Testis (tissue), 3 donors: ENCODE data around the gene TRAPPC12. TPM values are rescaled to one million over a fixed set of nuclear protein-coding genes. Genes with fewer than 3 reads are reported as not detected.
A peak's percentile ranks its signal among the peaks of the same experiment; 100 is the strongest.

Experiments used
- DNase-seq: peaks from one replicate; pipeline ENCODE4 v3.0.0-alpha.2; 2019
- H3K27ac ChIP-seq, 2 donors: fragments of 200-600 bp; sonication (generic); one replicate each; pipeline ENCODE4 v1.5.1; 2019
- H3K27me3 ChIP-seq: fragments of 200-600 bp; sonication (generic); one replicate; pipeline ENCODE4 v1.5.1; 2019
- H3K36me3 ChIP-seq: fragments of 200-600 bp; sonication (generic); one replicate; pipeline ENCODE4 v1.5.1; 2017; ENCODE audit warnings: low read depth; ENCODE audit errors: missing control alignments
- H3K4me1 ChIP-seq: fragments of 200-600 bp; sonication (generic); one replicate; pipeline ENCODE4 v1.5.1; 2019
- H3K4me3 ChIP-seq, 2 donors: fragments of 200-600 bp; sonication (generic); one replicate each; pipeline ENCODE4 v1.5.1; 2017 to 2019
- H3K9me3 ChIP-seq: fragments of 200-600 bp; sonication (generic); one replicate; pipeline ENCODE4 v1.5.1; 2017
- CTCF ChIP-seq, 3 experiments: fragments of 450-650 bp in 2 of 3; fragments of 200-600 bp in 1 of 3; sonication (generic) in 1 of 3; IDR thresholded peaks; one replicate each; pipeline ENCODE4 v1.5.1; 2016 to 2019; ENCODE audit warnings: antibody characterized with exemption in 3 of 3, mild to moderate bottlenecking in 2 of 3, moderate library complexity in 1 of 3
- POLR2A ChIP-seq: fragments of 450-650 bp; IDR thresholded peaks from one replicate; pipeline ENCODE4 v1.6.1; 2017; ENCODE audit warnings: antibody characterized with exemption, mild to moderate bottlenecking, moderate library complexity
- WGBS, 2 donors: methylation state at CpG; one replicate each; pipeline ENCODE4 v1.1.5; 2018; 5-methylcytosine and 5-hydroxymethylcytosine counted together
- intact Hi-C: fragments of 100-400 bp; cut with DNase I; formaldehyde crosslinking; loops from one replicate; pipeline ENCODE4 v1.15.1; 2023; ENCODE audit warnings: low total_unique reads
- polyA plus RNA-seq: library from polyadenylated mRNA; stranded (reverse); fragments of 350-450 nt; fragmentation: Illumina TruSeq; extraction: RNeasy Lipid Tissue Mini Kit (QIAGEN cat#74804); gene quantifications from one replicate; pipeline ENCODE4 v1.2.3, GENCODE V29; 2014; ENCODE audit warnings: low read depth, low replicate concordance; ENCODE audit not compliant: insufficient read depth
- total RNA-seq, 2 donors: library from RNA; depleted of rRNA; stranded (reverse); fragments of >200 nt; gene quantifications; one replicate each; pipeline ENCODE4 v1.2.3, GENCODE V29; 2016

Gene TRAPPC12
- total and polyA plus RNA-seq, 3 donors from 2014 or later, result 172 to 406 (median 236) TPM

DNA sequence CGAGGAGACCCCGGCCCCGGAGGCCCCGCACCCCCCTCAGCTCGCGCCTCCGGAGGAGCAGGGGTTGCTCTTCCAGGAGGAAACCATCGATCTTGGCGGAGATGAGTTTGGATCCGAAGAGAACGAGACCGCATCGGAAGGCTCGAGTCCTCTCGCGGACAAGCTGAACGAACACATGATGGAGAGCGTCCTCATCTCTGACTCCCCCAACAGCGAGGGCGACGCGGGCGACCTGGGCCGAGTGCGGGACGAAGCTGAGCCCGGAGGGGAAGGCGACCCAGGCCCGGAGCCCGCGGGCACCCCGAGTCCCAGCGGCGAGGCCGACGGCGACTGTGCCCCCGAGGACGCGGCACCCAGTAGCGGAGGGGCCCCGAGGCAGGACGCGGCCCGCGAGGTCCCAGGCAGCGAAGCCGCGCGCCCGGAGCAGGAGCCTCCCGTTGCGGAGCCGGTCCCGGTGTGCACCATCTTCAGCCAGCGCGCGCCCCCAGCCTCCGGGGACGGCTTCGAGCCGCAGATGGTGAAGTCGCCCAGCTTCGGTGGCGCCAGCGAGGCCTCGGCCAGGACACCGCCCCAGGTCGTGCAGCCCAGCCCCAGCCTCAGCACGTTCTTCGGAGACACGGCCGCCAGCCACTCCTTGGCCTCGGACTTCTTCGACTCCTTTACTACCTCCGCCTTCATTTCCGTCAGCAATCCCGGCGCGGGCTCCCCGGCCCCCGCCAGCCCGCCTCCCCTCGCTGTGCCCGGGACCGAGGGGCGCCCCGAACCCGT, 8.3 kb downstream of the TRAPPC12 start:
- intact Hi-C loops, result no loop called here
- Histone ChIP-seq H3K27ac (no peak overlapping the region), H3K27me3 (no peaks in the 10 kb centered on the region), H3K4me1 (no peaks in the 10 kb centered on the region), H3K4me3 (peak overlapping the region; percentile 22 to 47), H3K9me3 (no peaks in the 10 kb centered on the region), H3K36me3 (no peaks in the 10 kb centered on the region)
- TF ChIP-seq CTCF (IDR thresholded peaks at IDR 0.05) (no peak), POLR2A (no peak)
- 64 to 82% methylated on average over 18 to 77 of the region's 89 CpGs for WGBS, 2 donors
- DNase-seq, result no peak

DNA sequence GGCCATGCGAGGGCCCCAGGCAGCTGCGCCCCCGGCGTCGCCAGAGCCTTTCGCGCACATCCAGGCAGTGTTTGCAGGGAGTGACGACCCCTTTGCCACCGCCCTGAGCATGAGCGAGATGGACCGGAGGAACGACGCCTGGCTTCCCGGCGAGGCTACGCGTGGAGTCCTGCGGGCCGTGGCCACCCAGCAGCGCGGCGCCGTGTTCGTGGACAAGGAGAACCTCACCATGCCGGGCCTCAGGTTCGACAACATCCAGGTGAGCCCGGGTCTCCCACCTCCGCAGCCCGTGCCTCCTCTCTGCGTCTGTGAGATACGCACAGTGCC, 8.9 kb downstream of the TRAPPC12 start:
- intact Hi-C loops, result no loop called here
- H3K4me1 ChIP-seq, result no peaks in the 10 kb centered on the region
- WGBS, 2 donors, result 73 to 89% methylated on average over 15 to 31 of the region's 31 CpGs

GRCh38 chr2:3389193-3389592, 9.7 kb downstream of the TRAPPC12 start:
- Histone ChIP-seq H3K4me3 (no peak overlapping the region), H3K27me3 (no peaks in the 10 kb centered on the region), H3K9me3 (no peaks in the 10 kb centered on the region), H3K36me3 (no peaks in the 10 kb centered on the region), H3K27ac (no peak overlapping the region), H3K4me1 (no peaks in the 10 kb centered on the region)
- intact Hi-C loops, result no loop called here
- no peak for DNase-seq
- no peak for TF ChIP-seq CTCF (IDR thresholded peaks at IDR 0.05)
- no peak for TF ChIP-seq POLR2A
- WGBS, 2 donors, result 80 to 87% methylated on average over 29 of the region's 29 CpGs

More for the DNA sequence above, 8.9 kb downstream of the TRAPPC12 start:
- Histone ChIP-seq H3K36me3 (no peaks in the 10 kb centered on the region), H3K27me3 (no peaks in the 10 kb centered on the region), H3K4me3 (peak overlapping the region; percentile 22 to 47), H3K27ac (no peak overlapping the region), H3K9me3 (no peaks in the 10 kb centered on the region)
- TF ChIP-seq CTCF (IDR thresholded peaks at IDR 0.05) (no peak), POLR2A (no peak)
- DNase-seq, result no peak

GRCh38 chr2:3390041-3390440, 10.5 kb downstream of the TRAPPC12 start:
- WGBS, 2 donors, result 82 to 84% methylated on average over 8 of the region's 8 CpGs
- no peaks in the 10 kb centered on the region for H3K36me3 ChIP-seq
- intact Hi-C loops, result no loop called here

More at GRCh38 chr2:3390041-3390440, 10.5 kb downstream of the TRAPPC12 start:
- Histone ChIP-seq H3K4me3 (no peak overlapping the region), H3K9me3 (no peaks in the 10 kb centered on the region), H3K27ac (no peak overlapping the region), H3K4me1 (no peaks in the 10 kb centered on the region), H3K27me3 (no peaks in the 10 kb centered on the region)
- no peak for DNase-seq
- TF ChIP-seq CTCF (IDR thresholded peaks at IDR 0.05), result no peak
- no peak for TF ChIP-seq POLR2A
